H9 (cell line): ENCODE measurements around the gene ARHGAP22. TPM values are rescaled to one million over a fixed set of nuclear protein-coding genes. Genes with fewer than 3 reads are reported as not detected.

Source experiments
- DNase-seq: peaks from one replicate; pipeline ENCODE4 v3.0.0-alpha.2; 2017
- H2AFZ ChIP-seq: one replicate; pipeline ENCODE4 v1.6.1; 2013; ENCODE audit warnings: mild to moderate bottlenecking, low read length, control low read depth, moderate library complexity
- H2AK5ac ChIP-seq: 2 replicates; pipeline ENCODE4 v1.6.1; 2013; ENCODE audit warnings: low read length, control low read depth, mixed read lengths; ENCODE audit not compliant: insufficient read length
- H2BK120ac ChIP-seq: one replicate; pipeline ENCODE4 v1.6.1; 2013; ENCODE audit warnings: low read depth, mild to moderate bottlenecking, low read length, control low read depth, inconsistent platforms; ENCODE audit not compliant: poor library complexity, severe bottlenecking
- H2BK12ac ChIP-seq: 2 replicates; pipeline ENCODE4 v1.6.1; 2013; ENCODE audit warnings: low read length, control low read depth, mixed read lengths, low read depth; ENCODE audit not compliant: insufficient read length
- H2BK15ac ChIP-seq: 2 replicates; pipeline ENCODE4 v1.6.1; 2013; ENCODE audit warnings: low read depth, low read length, control low read depth
- H2BK20ac ChIP-seq: one replicate; pipeline ENCODE4 v1.6.1; 2013; ENCODE audit warnings: low read depth, mild to moderate bottlenecking, low read length, control low read depth, inconsistent platforms; ENCODE audit not compliant: poor library complexity, severe bottlenecking
- H2BK5ac ChIP-seq: 2 replicates; pipeline ENCODE4 v1.6.1; 2013; ENCODE audit warnings: low read length, control low read depth, mixed read lengths; ENCODE audit not compliant: insufficient read length
- H3K14ac ChIP-seq: 2 replicates; pipeline ENCODE4 v1.6.1; 2013; ENCODE audit warnings: low read length, control low read depth; ENCODE audit not compliant: insufficient read depth
- H3K18ac ChIP-seq: 2 replicates; pipeline ENCODE4 v1.6.1; 2013; ENCODE audit warnings: low read depth, mild to moderate bottlenecking, mixed read lengths, low read length, control low read depth; ENCODE audit not compliant: insufficient read length
- H3K23ac ChIP-seq: 2 replicates; pipeline ENCODE4 v1.6.1; 2013; ENCODE audit warnings: low read length, control low read depth, mixed read lengths, low read depth; ENCODE audit not compliant: insufficient read length
- H3K23me2 ChIP-seq: 2 replicates; pipeline ENCODE4 v1.6.1; 2013; ENCODE audit warnings: low read depth, mild to moderate bottlenecking, mixed read lengths, low read length, control low read depth; ENCODE audit not compliant: insufficient read length, poor library complexity, severe bottlenecking
- H3K27ac ChIP-seq: 2 replicates; pipeline ENCODE4 v1.5.1; 2013; ENCODE audit warnings: low read length, control low read depth, mixed read lengths, low read depth; ENCODE audit not compliant: insufficient read length
- H3K27me3 ChIP-seq: 2 replicates; pipeline ENCODE4 v1.6.1; 2013; ENCODE audit warnings: low read length, control low read depth, inconsistent platforms; ENCODE audit not compliant: insufficient read depth
- H3K4ac ChIP-seq: 2 replicates; pipeline ENCODE4 v1.6.1; 2013; ENCODE audit warnings: low read depth, mild to moderate bottlenecking, control low read depth, inconsistent platforms, low read length, moderate library complexity
- H3K4me1 ChIP-seq: 2 replicates; pipeline ENCODE4 v1.6.1; 2013; ENCODE audit warnings: low read length, control low read depth, inconsistent platforms; ENCODE audit not compliant: insufficient read depth
- H3K4me2 ChIP-seq: 2 replicates; pipeline ENCODE4 v1.6.1; 2013; ENCODE audit warnings: low read length, control low read depth, mixed read lengths; ENCODE audit not compliant: insufficient read length, insufficient read depth
- H3K56ac ChIP-seq: 2 replicates; pipeline ENCODE4 v1.6.1; 2013; ENCODE audit warnings: low read depth, mild to moderate bottlenecking, mixed read lengths, low read length, control low read depth; ENCODE audit not compliant: insufficient read length
- H3K79me1 ChIP-seq: 2 replicates; pipeline ENCODE4 v1.6.1; 2013; ENCODE audit warnings: low read depth, mild to moderate bottlenecking, moderate library complexity, low read length, control low read depth, inconsistent platforms; ENCODE audit not compliant: insufficient read depth, poor library complexity, severe bottlenecking
- H3K79me2 ChIP-seq: 2 replicates; pipeline ENCODE4 v1.6.1; 2013; ENCODE audit warnings: low read length, control low read depth, inconsistent platforms; ENCODE audit not compliant: insufficient read depth
- H3K9ac ChIP-seq: 2 replicates; pipeline ENCODE4 v1.6.1; 2013; ENCODE audit warnings: low read length, control low read depth, mixed read lengths; ENCODE audit not compliant: insufficient read length; ENCODE audit errors: extremely low read depth
- H3K9me3 ChIP-seq: one replicate; pipeline ENCODE4 v1.6.1; 2013; ENCODE audit warnings: low read depth, low read length, inconsistent platforms; ENCODE audit not compliant: control insufficient read depth
- H3T11ph ChIP-seq: one replicate; pipeline ENCODE4 v1.6.1; 2013; ENCODE audit warnings: mild to moderate bottlenecking, low read length, control low read depth, inconsistent platforms
- H4K20me1 ChIP-seq: one replicate; pipeline ENCODE4 v1.6.1; 2013; ENCODE audit not compliant: control insufficient read depth, insufficient read length, insufficient read depth
- H4K5ac ChIP-seq: 2 replicates; pipeline ENCODE4 v1.6.1; 2013; ENCODE audit warnings: low read depth, mild to moderate bottlenecking, mixed read lengths, low read length, control low read depth; ENCODE audit not compliant: insufficient read length
- H4K8ac ChIP-seq: replicated peaks from 2 replicates; pipeline ENCODE4 v1.6.1; 2013; ENCODE audit warnings: low read length, control low read depth, mixed read lengths, low read depth; ENCODE audit not compliant: insufficient read length
- H4K91ac ChIP-seq: 2 replicates; pipeline ENCODE4 v1.6.1; 2013; ENCODE audit warnings: low read depth, mild to moderate bottlenecking, moderate library complexity, mixed read lengths, low read length, control low read depth; ENCODE audit not compliant: insufficient read length
- H3K27ac Mint-ChIP-seq, 3 experiments: 2 replicates in 2 of 3; 3 replicates in 1 of 3; pipeline ENCODE4 v1.8.0; 2020 to 2021; ENCODE audit warnings: mixed read lengths in 3 of 3, mild to moderate bottlenecking in 1 of 3, moderate library complexity in 1 of 3
- H3K27me3 Mint-ChIP-seq: 2 replicates; pipeline ENCODE4 v1.8.0; 2021; ENCODE audit warnings: low read depth, mild to moderate bottlenecking, moderate library complexity, mixed read lengths
- H3K36me3 Mint-ChIP-seq, 3 experiments: 2 replicates in 2 of 3; 3 replicates in 1 of 3; pipeline ENCODE4 v1.8.0; 2020 to 2021; ENCODE audit warnings: low read depth in 3 of 3, mixed read lengths in 3 of 3; ENCODE audit not compliant: insufficient read depth in 1 of 3
- H3K4me1 Mint-ChIP-seq, 2 experiments: 2 replicates each; pipeline ENCODE4 v1.8.0; 2020; ENCODE audit warnings: mixed read lengths in 2 of 2
- H3K4me3 Mint-ChIP-seq, 2 experiments: 2 replicates in 1 of 2; 3 replicates in 1 of 2; pipeline ENCODE4 v1.8.0; 2020 to 2021; ENCODE audit warnings: mild to moderate bottlenecking in 2 of 2, mixed read lengths in 2 of 2, moderate library complexity in 1 of 2
- H3K9me3 Mint-ChIP-seq, 2 experiments: 2 replicates in 1 of 2; 3 replicates in 1 of 2; pipeline ENCODE4 v1.8.0; 2020; ENCODE audit warnings: mild to moderate bottlenecking in 2 of 2, mixed read lengths in 2 of 2, moderate library complexity in 1 of 2
- WGBS: extraction: QIAGEN DNeasy Blood & Tissue Kit; methylation state at CpG from one replicate; pipeline ENCODE4 v1.1.7; 2013; ENCODE audit warnings: missing lambda C conversion rate, low lambda C conversion rate, mixed read lengths; ENCODE audit not compliant: insufficient read length; ENCODE audit errors: extremely low coverage; 5-methylcytosine and 5-hydroxymethylcytosine counted together
- total RNA-seq: library from RNA; stranded (reverse); gene quantifications from 2 replicates; pipeline ENCODE4 v1.2.1, GENCODE V29; 2021
- TF ChIP-seq, protein P1 (sequence below): fragments of 200-600 bp; sonication (generic); conservative IDR thresholded peaks from 3 replicates; pipeline ENCODE4 v1.8.0; 2021; ENCODE audit warnings: antibody characterized with exemption, mild to moderate bottlenecking

The ARHGAP22 gene
- total RNA-seq, 1 experiment from 2014 or later: 7.4 TPM

DNA sequence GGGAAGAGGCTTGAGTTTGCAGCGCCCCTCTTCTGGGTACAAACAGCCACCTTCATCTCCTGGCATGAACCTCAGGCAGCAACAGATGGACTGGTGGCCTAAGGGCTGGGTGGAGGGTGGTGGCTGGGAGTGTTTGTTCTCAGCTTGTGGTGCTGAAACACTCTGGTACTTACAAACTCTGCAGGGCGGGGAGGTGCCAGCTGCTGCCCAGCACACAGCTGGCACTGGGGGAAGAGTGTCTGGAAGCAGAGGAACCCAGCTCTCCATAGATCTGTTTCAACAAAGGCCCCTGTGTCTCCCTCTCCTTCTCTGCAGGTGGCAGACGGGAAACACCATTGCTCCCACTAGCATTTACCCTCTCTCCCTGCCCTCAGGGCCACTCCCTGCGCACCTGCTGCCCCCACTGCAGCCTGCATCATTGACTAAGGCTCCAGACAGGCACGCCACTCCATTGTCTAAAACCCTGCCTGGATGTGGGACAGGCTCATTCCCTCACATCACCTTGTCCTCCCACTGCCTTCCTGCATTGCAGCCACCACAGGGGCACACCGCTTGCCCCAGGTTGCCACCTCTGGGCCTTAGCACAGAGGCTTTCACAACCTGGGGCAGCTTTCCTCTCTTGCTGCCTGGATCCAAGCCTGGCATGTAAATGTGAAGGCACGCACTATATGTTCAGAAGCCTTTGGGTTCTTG, 6.5 kb downstream of the ARHGAP22 start:
- peaks cover 50% of the 10 kb centered on the region for H3K27me3 Mint-ChIP-seq
- Histone ChIP-seq H3K27me3 (no peaks in the 10 kb centered on the region), H4K8ac (no peak overlapping the region), H3K18ac (no peak overlapping the region), H2BK12ac (no peak overlapping the region), H3K9me3 (no peaks in the 10 kb centered on the region), H2AK5ac (no peak overlapping the region), H4K91ac (no peak overlapping the region), H3K27ac (no peak overlapping the region), H3T11ph (no peak overlapping the region), H3K79me2 (no peaks in the 10 kb centered on the region), H3K56ac (no peak overlapping the region), H3K14ac (no peak overlapping the region; the same call in 1 of the 2 replicates), H3K4ac (no peak overlapping the region), H4K5ac (no peak overlapping the region), H2BK20ac (no peak overlapping the region), H3K4me1 (peaks cover 3% of the 10 kb centered on the region; the same call in 1 of the 2 replicates), H3K79me1 (no peaks in the 10 kb centered on the region), H2BK5ac (no peak overlapping the region), H3K23ac (no peak overlapping the region), H3K23me2 (no peaks in the 10 kb centered on the region), H2BK15ac (no peak overlapping the region), H2AFZ (no peak overlapping the region), H3K4me2 (no peak overlapping the region), H2BK120ac (no peak overlapping the region), H4K20me1 (no peaks in the 10 kb centered on the region), H3K9ac (no peak overlapping the region)
- no peak overlapping the region for H3K4me3 Mint-ChIP-seq
- H3K4me1 Mint-ChIP-seq: peaks cover 22 to 28% of the 10 kb centered on the region in 2 experiments
- no peaks in the 10 kb centered on the region for H3K36me3 Mint-ChIP-seq
- TF ChIP-seq, protein P1, sequence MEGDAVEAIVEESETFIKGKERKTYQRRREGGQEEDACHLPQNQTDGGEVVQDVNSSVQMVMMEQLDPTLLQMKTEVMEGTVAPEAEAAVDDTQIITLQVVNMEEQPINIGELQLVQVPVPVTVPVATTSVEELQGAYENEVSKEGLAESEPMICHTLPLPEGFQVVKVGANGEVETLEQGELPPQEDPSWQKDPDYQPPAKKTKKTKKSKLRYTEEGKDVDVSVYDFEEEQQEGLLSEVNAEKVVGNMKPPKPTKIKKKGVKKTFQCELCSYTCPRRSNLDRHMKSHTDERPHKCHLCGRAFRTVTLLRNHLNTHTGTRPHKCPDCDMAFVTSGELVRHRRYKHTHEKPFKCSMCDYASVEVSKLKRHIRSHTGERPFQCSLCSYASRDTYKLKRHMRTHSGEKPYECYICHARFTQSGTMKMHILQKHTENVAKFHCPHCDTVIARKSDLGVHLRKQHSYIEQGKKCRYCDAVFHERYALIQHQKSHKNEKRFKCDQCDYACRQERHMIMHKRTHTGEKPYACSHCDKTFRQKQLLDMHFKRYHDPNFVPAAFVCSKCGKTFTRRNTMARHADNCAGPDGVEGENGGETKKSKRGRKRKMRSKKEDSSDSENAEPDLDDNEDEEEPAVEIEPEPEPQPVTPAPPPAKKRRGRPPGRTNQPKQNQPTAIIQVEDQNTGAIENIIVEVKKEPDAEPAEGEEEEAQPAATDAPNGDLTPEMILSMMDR: no peak
- no peak for DNase-seq
- H3K27ac Mint-ChIP-seq: no peak overlapping the region
- no CpG with 5 or more reads among the region's 7 CpGs for WGBS
- H3K9me3 Mint-ChIP-seq: no peaks in the 10 kb centered on the region
